ENCODE results near the gene CFAP46. TPM values are rescaled to one million over a fixed set of nuclear protein-coding genes. Genes with fewer than 3 reads are reported as not detected.

Gene CFAP46
- total RNA-seq, 4 donors from 2014 or later, result under 0.01 to 1.3 (median 0.28) TPM

DNA sequence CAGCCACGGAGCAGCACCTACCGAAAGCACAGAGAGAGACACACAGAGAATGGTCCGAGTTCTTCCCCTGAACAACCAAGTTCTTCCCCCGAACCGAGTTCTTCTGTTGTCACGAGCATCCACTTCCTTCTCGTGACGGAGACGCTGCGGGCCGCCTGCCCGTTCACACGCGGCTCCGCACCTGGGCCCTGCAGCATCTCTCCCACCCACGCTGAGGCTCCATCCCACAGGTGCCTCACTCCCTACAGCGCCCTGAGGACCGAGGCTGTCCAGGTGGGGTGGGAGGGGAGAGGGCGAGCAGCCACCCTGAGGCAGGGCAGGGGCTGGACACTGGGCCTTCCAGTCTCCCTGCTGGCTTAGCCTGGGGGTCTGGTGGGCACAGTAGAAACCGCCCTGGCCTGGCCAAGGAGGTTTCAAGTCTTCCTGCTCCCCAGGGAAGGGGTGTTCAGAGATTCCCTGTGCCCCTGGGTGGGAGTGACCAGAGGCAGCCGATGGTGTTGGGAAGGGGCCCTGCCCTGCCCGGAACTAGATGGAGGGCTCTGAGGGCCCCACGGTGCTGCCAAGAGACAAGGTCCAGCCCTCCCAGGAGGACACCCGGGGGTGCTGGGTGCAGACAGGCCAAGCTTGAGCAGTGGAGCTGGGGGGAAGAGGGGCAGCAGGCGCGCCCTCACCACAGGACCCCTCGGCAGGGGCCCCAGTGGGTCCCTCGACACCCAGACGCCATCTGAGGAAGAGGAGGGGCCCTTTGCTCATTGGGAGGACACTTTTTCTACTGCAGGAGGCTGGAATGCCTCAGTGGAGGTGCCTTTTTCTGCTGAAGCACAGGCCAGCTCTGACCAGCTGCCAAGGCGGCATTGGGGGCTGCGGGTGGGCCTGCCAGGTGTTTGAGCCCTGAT is 151.2 kb downstream of the CFAP46 start:
- no peak for DNase-seq (ENCODE audit: extremely low spot score)
- WGBS, result 66% methylated on average over 28 of the region's 31 CpGs
- Histone ChIP-seq H3K9me3 (no peaks in the 10 kb centered on the region), H3K4me3 (no peak overlapping the region), H3K4me1 (peaks cover 21 to 26% (median 26%) of the 10 kb centered on the region in 4 donors), H3K27me3 (peaks cover 0 to 70% (median 33%) of the 10 kb centered on the region in 4 donors), H3K27ac (replicated peaks in 1 of 4) (no peak overlapping the region), H3K36me3 (no peaks in the 10 kb centered on the region)
- TF ChIP-seq POLR2AphosphoS5 (IDR thresholded peaks at IDR 0.05) (no peak), POLR2A (IDR thresholded peaks at IDR 0.05; ENCODE audit: low read depth) (no peak), EP300 (IDR thresholded peaks at IDR 0.05) (no peak)
- TF ChIP-seq, protein P1, sequence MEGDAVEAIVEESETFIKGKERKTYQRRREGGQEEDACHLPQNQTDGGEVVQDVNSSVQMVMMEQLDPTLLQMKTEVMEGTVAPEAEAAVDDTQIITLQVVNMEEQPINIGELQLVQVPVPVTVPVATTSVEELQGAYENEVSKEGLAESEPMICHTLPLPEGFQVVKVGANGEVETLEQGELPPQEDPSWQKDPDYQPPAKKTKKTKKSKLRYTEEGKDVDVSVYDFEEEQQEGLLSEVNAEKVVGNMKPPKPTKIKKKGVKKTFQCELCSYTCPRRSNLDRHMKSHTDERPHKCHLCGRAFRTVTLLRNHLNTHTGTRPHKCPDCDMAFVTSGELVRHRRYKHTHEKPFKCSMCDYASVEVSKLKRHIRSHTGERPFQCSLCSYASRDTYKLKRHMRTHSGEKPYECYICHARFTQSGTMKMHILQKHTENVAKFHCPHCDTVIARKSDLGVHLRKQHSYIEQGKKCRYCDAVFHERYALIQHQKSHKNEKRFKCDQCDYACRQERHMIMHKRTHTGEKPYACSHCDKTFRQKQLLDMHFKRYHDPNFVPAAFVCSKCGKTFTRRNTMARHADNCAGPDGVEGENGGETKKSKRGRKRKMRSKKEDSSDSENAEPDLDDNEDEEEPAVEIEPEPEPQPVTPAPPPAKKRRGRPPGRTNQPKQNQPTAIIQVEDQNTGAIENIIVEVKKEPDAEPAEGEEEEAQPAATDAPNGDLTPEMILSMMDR (IDR thresholded peaks at IDR 0.05), result no peak
- intact Hi-C loops (cut with DNase I), result no loop called here

DNA sequence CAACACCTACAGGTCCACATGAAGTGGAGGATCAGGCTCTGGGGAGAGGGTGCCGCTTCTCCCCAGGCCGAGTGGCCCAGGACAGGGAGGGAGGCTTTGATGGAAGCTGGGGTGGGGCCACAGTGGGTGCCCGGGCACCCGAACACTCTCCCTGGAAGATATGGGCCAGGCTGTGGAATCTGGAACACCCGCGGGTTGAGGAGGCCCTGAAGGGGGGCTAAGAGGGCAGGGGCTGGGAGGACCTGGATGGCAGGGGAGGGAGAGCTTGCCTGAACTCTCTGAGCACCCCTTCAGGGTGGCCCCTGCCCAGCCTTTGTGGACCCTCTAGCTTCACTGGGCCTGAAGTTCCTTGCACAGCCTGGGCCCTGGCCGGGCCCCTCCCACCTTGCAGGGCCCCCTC is 151.9 kb downstream of the CFAP46 start:
- peaks cover 0 to 75% (median 34%) of the 10 kb centered on the region in 4 donors for H3K27me3 ChIP-seq
- TF ChIP-seq EP300 (IDR thresholded peaks at IDR 0.05) (no peak), POLR2A (IDR thresholded peaks at IDR 0.05; ENCODE audit: low read depth) (no peak), POLR2AphosphoS5 (IDR thresholded peaks at IDR 0.05) (no peak)
- TF ChIP-seq, protein P1 (IDR thresholded peaks at IDR 0.05), result no peak
- H3K4me1 ChIP-seq, result peaks cover 21 to 32% (median 30%) of the 10 kb centered on the region in 4 donors
- no peaks in the 10 kb centered on the region for H3K9me3 ChIP-seq
- intact Hi-C loops (cut with DNase I), result no loop called here
- no peaks in the 10 kb centered on the region for H3K36me3 ChIP-seq
- no peak overlapping the region for H3K4me3 ChIP-seq
- H3K27ac ChIP-seq (replicated peaks in 1 of 4), result no peak overlapping the region
- DNase-seq (ENCODE audit: extremely low spot score), result no peak
- WGBS, result 51% methylated on average over 3 of the region's 7 CpGs

DNA sequence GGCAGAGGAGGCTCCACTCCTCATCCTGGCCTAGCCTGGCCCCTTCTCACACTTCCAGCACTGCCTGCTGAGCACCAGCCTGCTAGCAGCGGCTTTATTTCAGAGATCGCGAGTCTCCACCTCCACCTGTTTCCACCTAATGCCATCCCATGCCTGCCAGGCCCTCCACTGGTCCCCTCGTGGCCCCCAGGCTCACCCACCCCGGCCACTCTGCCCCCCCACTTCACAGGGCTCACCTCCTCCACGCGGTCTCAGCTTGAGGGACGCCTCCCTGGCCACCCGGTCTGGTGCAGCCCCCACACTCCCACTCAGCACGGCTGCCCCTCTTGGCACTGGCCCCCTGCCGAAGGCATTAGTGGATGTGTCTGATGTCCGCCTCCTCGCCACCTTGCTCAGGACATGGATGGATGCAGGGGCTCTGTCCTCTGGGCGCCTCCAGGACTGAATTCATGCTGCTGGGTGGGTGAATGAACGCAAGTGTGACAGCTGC is 152.7 kb downstream of the CFAP46 start:
- Histone ChIP-seq H3K27ac (replicated peaks in 1 of 4) (no peak overlapping the region), H3K36me3 (no peaks in the 10 kb centered on the region), H3K4me1 (peaks cover 21 to 40% (median 38%) of the 10 kb centered on the region in 4 donors), H3K27me3 (peaks cover 0 to 83% (median 41%) of the 10 kb centered on the region in 4 donors), H3K9me3 (no peaks in the 10 kb centered on the region), H3K4me3 (no peak overlapping the region)
- WGBS, result 74% methylated on average over 13 of the region's 15 CpGs
- no peak for DNase-seq (ENCODE audit: extremely low spot score)
- intact Hi-C loops (cut with DNase I), result loop anchor here (10.0 kb wide), 1 partner anchor 135 kb away; no protein-coding TSS in a partner anchor
- TF ChIP-seq, protein P1 (IDR thresholded peaks at IDR 0.05), result no peak
- no peak for TF ChIP-seq EP300 (IDR thresholded peaks at IDR 0.05)
- TF ChIP-seq POLR2A (IDR thresholded peaks at IDR 0.05; ENCODE audit: low read depth), result no peak
- no peak for TF ChIP-seq POLR2AphosphoS5 (IDR thresholded peaks at IDR 0.05)

DNA sequence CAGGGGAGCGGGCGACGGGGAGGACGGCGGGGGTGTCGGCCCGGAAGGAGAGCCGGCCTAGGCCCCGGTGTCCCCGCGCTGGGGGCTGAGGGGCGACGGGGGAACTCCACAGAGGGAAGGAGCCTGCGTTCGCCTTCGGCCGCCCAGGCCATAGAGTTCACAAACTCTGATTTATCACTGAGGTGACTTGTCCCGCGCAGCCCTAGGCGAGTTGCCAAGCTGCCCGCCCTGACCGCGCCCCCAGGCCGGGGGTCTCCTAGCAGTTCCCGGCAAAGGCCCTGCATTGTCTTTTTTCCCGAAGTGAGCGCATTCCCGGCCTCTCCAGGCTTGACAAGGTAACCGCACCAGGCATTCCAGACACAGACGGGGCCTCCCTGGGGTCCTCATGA is 153.5 kb downstream of the CFAP46 start:
- no peak for DNase-seq (ENCODE audit: extremely low spot score)
- peaks cover 0 to 8% (median 3%) of the 10 kb centered on the region in 4 donors for H3K9me3 ChIP-seq
- intact Hi-C loops (cut with DNase I), result loop anchor here (10.0 kb wide), 1 partner anchor 134 kb away; no protein-coding TSS in a partner anchor
- H3K4me1 ChIP-seq, result peaks cover 21 to 48% (median 45%) of the 10 kb centered on the region in 4 donors
- peaks cover 0 to 88% (median 50%) of the 10 kb centered on the region in 4 donors for H3K27me3 ChIP-seq
- WGBS, result 17% methylated on average over 13 of the region's 30 CpGs
- peak overlapping the region in 1 of 4 donors; percentile 34 for H3K4me3 ChIP-seq
- H3K36me3 ChIP-seq, result peaks cover 0 to 2% (median under 1%) of the 10 kb centered on the region in 4 donors
- H3K27ac ChIP-seq (replicated peaks in 1 of 4), result no peak overlapping the region
- TF ChIP-seq POLR2AphosphoS5 (IDR thresholded peaks at IDR 0.05), result no peak
- TF ChIP-seq, protein P1 (IDR thresholded peaks at IDR 0.05), result no peak
- no peak for TF ChIP-seq POLR2A (IDR thresholded peaks at IDR 0.05; ENCODE audit: low read depth)
- TF ChIP-seq EP300 (IDR thresholded peaks at IDR 0.05), result no peak
